ENCODE data around the gene PSMD1.

DNA sequence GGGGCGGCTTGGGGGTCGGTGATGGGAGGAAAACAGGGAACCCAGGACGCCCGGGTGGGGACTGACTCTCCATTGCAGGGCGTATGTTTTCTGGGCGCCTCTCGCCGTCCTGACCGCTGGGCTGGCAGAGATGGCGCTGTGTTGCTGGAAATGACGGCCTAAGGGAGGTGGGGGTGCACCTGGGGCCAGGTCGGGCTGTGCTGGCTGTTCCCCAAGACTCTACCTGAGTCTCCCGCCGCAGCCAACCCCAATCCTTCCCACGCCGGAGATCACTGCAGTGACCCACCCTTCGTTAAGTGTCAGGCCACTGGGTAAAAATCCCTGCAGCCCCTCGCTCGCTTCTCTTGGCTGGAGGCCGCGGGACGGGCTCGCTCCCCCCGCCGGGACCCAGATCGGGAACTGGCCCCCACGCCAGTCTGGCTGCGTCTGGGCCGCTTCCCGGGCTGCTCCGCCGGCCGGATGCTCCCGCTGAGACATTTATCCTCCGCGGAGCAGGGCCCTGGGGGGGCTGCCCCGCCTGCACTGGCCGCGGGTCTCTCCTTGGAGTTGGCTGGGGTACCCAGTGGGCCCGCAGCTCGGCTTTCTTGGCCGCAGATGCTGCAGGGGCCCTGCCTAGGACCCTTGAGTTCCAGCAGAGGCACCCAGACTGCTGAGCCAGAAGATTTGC is 134.0 kb downstream of the PSMD1 start:
- TF ChIP-seq, protein P1, sequence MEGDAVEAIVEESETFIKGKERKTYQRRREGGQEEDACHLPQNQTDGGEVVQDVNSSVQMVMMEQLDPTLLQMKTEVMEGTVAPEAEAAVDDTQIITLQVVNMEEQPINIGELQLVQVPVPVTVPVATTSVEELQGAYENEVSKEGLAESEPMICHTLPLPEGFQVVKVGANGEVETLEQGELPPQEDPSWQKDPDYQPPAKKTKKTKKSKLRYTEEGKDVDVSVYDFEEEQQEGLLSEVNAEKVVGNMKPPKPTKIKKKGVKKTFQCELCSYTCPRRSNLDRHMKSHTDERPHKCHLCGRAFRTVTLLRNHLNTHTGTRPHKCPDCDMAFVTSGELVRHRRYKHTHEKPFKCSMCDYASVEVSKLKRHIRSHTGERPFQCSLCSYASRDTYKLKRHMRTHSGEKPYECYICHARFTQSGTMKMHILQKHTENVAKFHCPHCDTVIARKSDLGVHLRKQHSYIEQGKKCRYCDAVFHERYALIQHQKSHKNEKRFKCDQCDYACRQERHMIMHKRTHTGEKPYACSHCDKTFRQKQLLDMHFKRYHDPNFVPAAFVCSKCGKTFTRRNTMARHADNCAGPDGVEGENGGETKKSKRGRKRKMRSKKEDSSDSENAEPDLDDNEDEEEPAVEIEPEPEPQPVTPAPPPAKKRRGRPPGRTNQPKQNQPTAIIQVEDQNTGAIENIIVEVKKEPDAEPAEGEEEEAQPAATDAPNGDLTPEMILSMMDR (conservative IDR thresholded peaks at IDR 0.05 in 1 of 2, IDR thresholded peaks at IDR 0.05 in 1 of 2; ENCODE audit: extremely low read depth in 1 of 2, insufficient read depth in 1 of 2, low read depth in 1 of 2, low read length in 2 of 2): no peak
- TF ChIP-seq EZH2 (IDR thresholded peaks at IDR 0.05; ENCODE audit: borderline replicate concordance, low read length): no peak
